HCT116 (cell line): ENCODE measurements around the gene ZNRF2. TPM values are rescaled to one million over a fixed set of nuclear protein-coding genes. Genes with fewer than 3 reads are reported as not detected.
A peak's percentile ranks its signal among the peaks of the same experiment; 100 is the strongest.

ENCODE experiments used
- ATAC-seq: fragments of 200-7000 bp; cut with Tn5 transposase; 2 replicates; pipeline ENCODE4 v1.9.1; 2020; ENCODE audit warnings: mild to moderate bottlenecking, moderate library complexity
- BruUV-seq: library from RNA; stranded (reverse); fragments of 400-500 nt; replicated peaks from 2 replicates; lab custom pipeline; 2021; lab: Mats Ljungman, UMichigan
- CTCF ChIA-PET: fragments of 300-600 bp; sonication (Branson Sonifier 250); formaldehyde crosslinking; loops from one replicate; lab custom pipeline; 2021; ENCODE audit warnings: antibody characterized with exemption; lab: Charles Lee
- POLR2A ChIA-PET: fragments of 300-600, 350-600 bp; sonication (Branson Sonifier 250); formaldehyde crosslinking; loops from one replicate; lab custom pipeline; 2021; ENCODE audit warnings: antibody characterized with exemption; lab: Charles Lee
- RAD21 ChIA-PET, 2 experiments: fragments of 300-600 bp; sonication (Branson Sonifier 250); formaldehyde crosslinking; loops; one replicate each; lab custom pipeline; 2023; ENCODE audit warnings: low total read pairs in 2 of 2; ENCODE audit not compliant: uncharacterized antibody in 2 of 2, unreplicated experiment in 2 of 2, low non-redundant PET in 1 of 2; lab: Charles Lee
- DNase-seq: peaks from one replicate; pipeline ENCODE4 v3.0.0-alpha.2; 2010; ENCODE audit warnings: low read depth, low spot score
- H2AFZ ChIP-seq: fragments of 200-600 bp; shearing (Covaris generic), sonication (generic); 2 replicates; pipeline ENCODE4 v1.6.1; 2017; ENCODE audit warnings: low read depth, mixed run types, mixed read lengths, antibody characterized with exemption, low read length; ENCODE audit not compliant: poor library complexity, severe bottlenecking
- H3K27ac ChIP-seq: 2 replicates; pipeline ENCODE4 v1.5.1; 2012; ENCODE audit warnings: low read depth, low read length
- H3K27me3 ChIP-seq: fragments of 200-600 bp; sonication (generic); 2 replicates; pipeline ENCODE4 v1.6.1; 2016; ENCODE audit warnings: mixed run types, low read length, mixed read lengths; ENCODE audit not compliant: insufficient read depth
- H3K36me3 ChIP-seq, 2 experiments: fragments of 200-500 bp in 1 of 2; fragments of 200-600 bp in 1 of 2; sonication (Bioruptor generic) in 1 of 2; sonication (generic) in 1 of 2; 2 replicates each; pipeline versions ENCODE4 v1.5.1 to v1.6.1; 2014 to 2016; ENCODE audit warnings: low read length in 2 of 2, inconsistent platforms in 1 of 2, mixed read lengths in 1 of 2, mixed run types in 1 of 2; ENCODE audit not compliant: insufficient read depth in 2 of 2, control insufficient read depth in 1 of 2
- H3K4me1 ChIP-seq, 2 experiments: fragments of 200-600 bp in 1 of 2; sonication (generic) in 1 of 2; 2 replicates each; pipeline versions ENCODE4 v1.5.1 to v1.6.1; 2012 to 2017; ENCODE audit warnings: low read length in 2 of 2, inconsistent platforms in 1 of 2, mild to moderate bottlenecking in 1 of 2, mixed read lengths in 1 of 2, mixed run types in 1 of 2, moderate library complexity in 1 of 2; ENCODE audit not compliant: insufficient read depth in 2 of 2, control insufficient read depth in 1 of 2
- H3K4me2 ChIP-seq: fragments of 200-600 bp; sonication (generic); 2 replicates; pipeline ENCODE4 v1.6.1; 2017; ENCODE audit warnings: mixed run types, low read length, mixed read lengths
- H3K4me3 ChIP-seq, 2 experiments: fragments of 200-600 bp in 1 of 2; sonication (generic) in 1 of 2; replicated peaks in 1 of 2; 2 replicates each; pipeline ENCODE4 v1.5.1; 2011 to 2016; ENCODE audit warnings: low read length in 2 of 2, control low read depth in 1 of 2, low read depth in 1 of 2, mild to moderate bottlenecking in 1 of 2, mixed read lengths in 1 of 2, mixed run types in 1 of 2
- H3K79me2 ChIP-seq: fragments of 200-600 bp; sonication (generic); 2 replicates; pipeline ENCODE4 v1.6.1; 2017; ENCODE audit warnings: mild to moderate bottlenecking, mixed run types, low read length, moderate library complexity, mixed read lengths; ENCODE audit not compliant: insufficient read depth
- H3K9ac ChIP-seq: fragments of 200-600 bp; sonication (generic); 2 replicates; pipeline ENCODE4 v1.6.1; 2016; ENCODE audit warnings: low read length, mixed read lengths
- H3K9me2 ChIP-seq: fragments of 200-600 bp; sonication (generic), shearing (Covaris generic); 2 replicates; pipeline ENCODE4 v1.6.1; 2017; ENCODE audit warnings: mixed run types, mild to moderate bottlenecking, moderate library complexity; ENCODE audit not compliant: insufficient read depth
- H3K9me3 ChIP-seq, 2 experiments: fragments of 200-500 bp in 1 of 2; fragments of 200-600 bp in 1 of 2; sonication (Bioruptor generic) in 1 of 2; sonication (generic) in 1 of 2; 2 replicates each; pipeline ENCODE4 v1.6.1; 2014 to 2017; ENCODE audit warnings: low read length in 2 of 2, mixed read lengths in 2 of 2, inconsistent platforms in 1 of 2, low read depth in 1 of 2, mild to moderate bottlenecking in 1 of 2, mixed run types in 1 of 2, moderate library complexity in 1 of 2; ENCODE audit not compliant: control insufficient read depth in 1 of 2, insufficient read depth in 1 of 2
- H4K20me1 ChIP-seq: fragments of 200-600 bp; sonication (generic), shearing (Covaris generic); 2 replicates; pipeline ENCODE4 v1.6.1; 2017; ENCODE audit warnings: mixed run types, mild to moderate bottlenecking, moderate library complexity; ENCODE audit not compliant: insufficient read depth
- CTCF ChIP-seq, 3 experiments: fragments of 200-600 bp in 1 of 3; sonication (generic) in 1 of 3; IDR thresholded peaks in 2 of 3; conservative IDR thresholded peaks in 1 of 3; 2 replicates each; pipeline ENCODE4 v1.5.1; 2012 to 2017; ENCODE audit warnings: low read depth in 2 of 3, low read length in 2 of 3, antibody characterized with exemption in 1 of 3, borderline replicate concordance in 1 of 3, control low read depth in 1 of 3, mild to moderate bottlenecking in 1 of 3, mixed read lengths in 1 of 3, mixed run types in 1 of 3, moderate library complexity in 1 of 3; ENCODE audit not compliant: insufficient read depth in 1 of 3
- EGR1 ChIP-seq: IDR thresholded peaks from 2 replicates; pipeline ENCODE4 v1.6.1; 2012; ENCODE audit warnings: low read depth
- EZH2phosphoT487 ChIP-seq: fragments of 200-600 bp; IDR thresholded peaks from 2 replicates; pipeline ENCODE4 v1.6.1; 2018; ENCODE audit warnings: antibody characterized with exemption, borderline replicate concordance
- RAD21 ChIP-seq: IDR thresholded peaks from 2 replicates; pipeline ENCODE4 v1.6.1; 2012; ENCODE audit warnings: low read depth, mild to moderate bottlenecking
- SIN3A ChIP-seq: IDR thresholded peaks from 2 replicates; pipeline ENCODE4 v1.6.1; 2012; ENCODE audit warnings: low read depth
- intact Hi-C: fragments of 100-400 bp; cut with micrococcal nuclease; formaldehyde crosslinking; loops from 2 replicates; pipeline ENCODE4 v1.10.0; 2022
- total RNA-seq: library from RNA; stranded (reverse); gene quantifications from one replicate; pipeline ENCODE4 v1.2.1, GENCODE V29; 2021; ENCODE audit not compliant: unreplicated experiment

The ZNRF2 gene
- total RNA-seq, 1 experiment from 2014 or later, result 10.2 TPM

GRCh38 chr7:30274641-30275040 is 9.8 kb upstream of the ZNRF2 start:
- no peaks in the 10 kb centered on the region; the same call in 1 of the 2 replicates for H3K9me2 ChIP-seq
- no peaks in the 10 kb centered on the region for H3K4me1 ChIP-seq
- H3K36me3 ChIP-seq, result no peaks in the 10 kb centered on the region
- H3K4me3 ChIP-seq, result no peak overlapping the region
- DNase-seq (no peak), ATAC-seq (no peak)
- H3K79me2 ChIP-seq, result no peaks in the 10 kb centered on the region
- no peaks in the 10 kb centered on the region for H3K9me3 ChIP-seq
- intact Hi-C loops, result loop anchor here (5.0 kb wide), 2 partner anchors 273 to 468 kb away; no protein-coding TSS in a partner anchor
- ChIA-PET CTCF (interaction anchor here (0.9 to 2.0 kb wide), 2 partner anchors 110 to 289 kb away, joined by 3 to 8 read pairs; no protein-coding TSS in a partner anchor), POLR2A (no interaction called here), RAD21 (no interaction called here)
- no peak overlapping the region for H3K4me2 ChIP-seq
- no peaks in the 10 kb centered on the region for H3K27me3 ChIP-seq
- no peak overlapping the region for H3K9ac ChIP-seq
- no peaks in the 10 kb centered on the region; the same call in 1 of the 2 replicates for H4K20me1 ChIP-seq
- no TSS peak for BruUV-seq
- H2AFZ ChIP-seq, result no peak overlapping the region
- TF ChIP-seq EGR1, result no peak
- H3K27ac ChIP-seq, result no peak overlapping the region

DNA sequence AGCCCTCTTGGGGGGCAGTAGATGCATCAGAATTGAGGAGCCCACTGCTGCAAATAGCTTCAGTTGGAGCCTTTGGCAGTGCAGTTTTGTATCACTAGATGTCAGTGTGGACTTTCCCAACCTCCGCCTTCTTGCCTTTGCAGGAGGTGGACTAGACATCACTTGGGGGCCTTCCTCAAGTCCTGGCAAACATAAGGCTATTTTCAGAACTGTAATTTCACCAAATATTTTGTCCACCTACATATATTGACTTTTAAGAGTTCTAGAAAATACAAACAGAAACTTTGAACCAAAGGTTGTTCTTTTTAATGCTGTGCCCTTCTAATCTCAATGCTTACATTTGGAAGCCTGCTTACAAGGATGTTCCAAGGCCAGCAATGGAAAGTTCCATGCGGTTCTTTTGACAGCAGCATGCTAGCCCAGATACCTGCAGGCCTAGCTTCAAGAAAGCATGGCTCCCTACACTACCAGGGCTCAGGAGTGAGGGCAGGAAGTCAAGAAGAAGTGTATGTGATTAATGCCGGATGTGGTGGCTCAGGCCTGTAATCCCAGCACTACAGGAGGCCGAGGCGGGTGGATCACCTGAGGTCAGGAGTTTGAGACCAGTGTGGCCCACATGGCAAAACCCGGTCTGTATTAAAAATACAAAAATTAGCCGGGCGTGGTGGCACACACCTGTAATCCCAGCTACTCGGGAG is 8.0 kb upstream of the ZNRF2 start:
- Histone ChIP-seq H3K4me1 (no peaks in the 10 kb centered on the region), H3K4me2 (no peak overlapping the region), H2AFZ (no peak overlapping the region), H4K20me1 (no peaks in the 10 kb centered on the region; the same call in 1 of the 2 replicates), H3K9me3 (no peaks in the 10 kb centered on the region), H3K36me3 (no peaks in the 10 kb centered on the region), H3K9ac (no peak overlapping the region), H3K27ac (no peak overlapping the region), H3K79me2 (no peaks in the 10 kb centered on the region), H3K4me3 (no peak overlapping the region), H3K9me2 (no peaks in the 10 kb centered on the region; the same call in 1 of the 2 replicates), H3K27me3 (no peaks in the 10 kb centered on the region)
- POLR2A ChIA-PET, result no interaction called here
- intact Hi-C loops, result loop anchor here (1.0 to 5.0 kb wide), 5 partner anchors 112 to 466 kb away; no protein-coding TSS in a partner anchor
- BruUV-seq, result no TSS peak
- CTCF ChIA-PET, result interaction anchor here (0.5 to 2.1 kb wide), 14 partner anchors 8 to 464 kb away, joined by 3 to 34 read pairs (median 4); partner anchors contain the start of gene ZNRF2
- RAD21 ChIA-PET, result interaction anchor here (0.6 to 1.7 kb wide), 5 partner anchors 112 to 288 kb away, joined by 3 to 11 read pairs (median 4); no protein-coding TSS in a partner anchor
- DNase-seq (peak; percentile 43), ATAC-seq (peak; percentile 96)
- TF ChIP-seq RAD21, result peak; percentile 89
- TF ChIP-seq EZH2phosphoT487, result no peak
- peak; percentile 68 to 75 (median 75) for TF ChIP-seq CTCF (IDR thresholded peaks at IDR 0.05 in 2 of 3, conservative IDR thresholded peaks at IDR 0.05 in 1 of 3; ENCODE audit: borderline replicate concordance in 1 of 3, insufficient read depth in 1 of 3, low read depth in 2 of 3, low read length in 2 of 3)
- TF ChIP-seq SIN3A, result no peak
- no peak for TF ChIP-seq EGR1
